ENCODE results near the gene EIF2B5.
"Not testable (repeated sequence)": the region's sequence is repeated elsewhere in the genome, so short reads cannot be mapped to it uniquely, and the experiment has no call there.

The EIF2B5 gene

DNA sequence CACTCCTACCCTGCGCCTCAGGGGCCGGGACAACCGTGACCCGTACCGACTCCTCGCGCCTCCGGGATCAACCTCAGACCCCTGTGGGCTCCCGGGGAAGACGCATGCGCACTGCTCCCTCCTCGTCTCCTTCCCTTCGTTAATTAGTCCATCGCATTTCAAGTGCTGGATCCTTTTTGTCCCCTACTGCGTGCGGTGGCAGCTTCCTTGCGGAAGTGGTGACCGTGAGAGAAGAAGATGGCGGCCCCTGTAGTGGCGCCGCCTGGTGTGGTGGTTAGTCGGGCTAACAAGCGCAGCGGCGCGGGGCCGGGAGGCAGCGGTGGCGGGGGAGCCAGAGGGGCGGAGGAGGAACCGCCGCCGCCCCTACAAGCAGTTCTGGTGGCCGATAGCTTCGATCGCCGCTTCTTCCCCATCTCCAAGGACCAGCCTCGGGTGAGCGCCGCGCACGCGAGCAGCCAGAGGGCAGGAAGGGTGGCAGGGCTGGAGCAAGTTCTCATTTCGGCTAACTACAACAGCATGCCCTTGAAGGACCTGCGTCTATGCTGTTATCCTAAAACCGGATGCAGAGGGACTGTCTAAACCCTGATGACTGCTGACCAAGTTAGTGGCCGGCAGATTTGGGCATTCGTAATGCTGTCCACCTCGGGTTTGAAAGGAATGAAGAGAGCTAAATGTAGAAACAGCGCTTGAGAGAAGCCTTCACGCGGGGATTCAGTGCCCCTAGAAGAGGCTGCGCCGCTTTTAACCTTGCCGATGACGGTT is at the start of gene EIF2B5:
Gene EIF2B5 (plus strand): TSS at position 210 of the 762 bp plus-strand sequence. CDS start 28 bp downstream, at position 238.
- peak; percentile 79 for DNase-seq

GRCh38 chr3:184085389-184085852 is 49.7 kb upstream of the EIF2B5 start:
- DNase-seq, result no peak

DNA sequence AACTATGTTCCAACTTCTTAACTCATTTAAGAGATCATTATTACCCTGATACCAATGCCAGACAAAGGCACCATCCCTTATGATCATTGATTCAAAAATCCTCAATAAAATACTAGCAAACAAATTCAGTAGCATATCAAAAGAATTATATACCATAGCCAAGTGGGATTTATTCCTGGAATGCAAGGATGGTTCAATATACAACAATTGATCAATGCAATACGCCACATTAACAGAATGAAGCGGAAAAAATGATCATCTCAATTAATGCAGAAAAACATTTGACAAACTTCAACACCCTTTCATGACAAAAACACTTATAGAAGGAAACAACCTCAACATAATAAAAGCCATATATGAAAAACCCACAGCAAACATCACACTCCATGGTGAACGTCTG is 43.0 kb upstream of the EIF2B5 start:
- no peak for DNase-seq

- DNase-seq, result no peak
These were observed 38.3 kb upstream of the EIF2B5 start, which contains the start of gene HTR3E for GRCh38 chr3:184096811-184097383. Gene HTR3E (plus strand): TSS chr3:184097064. CDS start chr3:184097530, 466 bp downstream.

DNA sequence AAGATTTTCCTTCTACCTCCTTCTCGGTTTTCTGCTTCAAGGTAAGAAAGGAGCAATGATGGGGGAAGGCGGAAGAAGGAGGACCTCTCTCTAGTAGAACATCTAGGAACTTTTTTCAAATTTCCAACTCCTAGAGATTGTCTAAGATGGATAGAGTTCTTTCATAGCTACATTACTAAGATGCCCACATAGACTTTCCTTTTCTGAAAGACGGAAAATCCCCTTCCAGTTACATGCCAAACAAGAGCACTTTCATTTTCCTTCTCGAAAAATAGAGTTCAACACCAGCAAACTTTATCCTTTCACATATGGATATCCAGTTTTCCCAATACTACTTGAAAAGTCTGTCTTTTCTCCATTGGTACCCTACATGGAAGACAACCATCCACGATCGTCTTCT is 37.6 kb upstream of the EIF2B5 start:
- DNase-seq, result no peak

- no peak for DNase-seq
These were observed 35.1 kb upstream of the EIF2B5 start for GRCh38 chr3:184099806-184100686.

DNA sequence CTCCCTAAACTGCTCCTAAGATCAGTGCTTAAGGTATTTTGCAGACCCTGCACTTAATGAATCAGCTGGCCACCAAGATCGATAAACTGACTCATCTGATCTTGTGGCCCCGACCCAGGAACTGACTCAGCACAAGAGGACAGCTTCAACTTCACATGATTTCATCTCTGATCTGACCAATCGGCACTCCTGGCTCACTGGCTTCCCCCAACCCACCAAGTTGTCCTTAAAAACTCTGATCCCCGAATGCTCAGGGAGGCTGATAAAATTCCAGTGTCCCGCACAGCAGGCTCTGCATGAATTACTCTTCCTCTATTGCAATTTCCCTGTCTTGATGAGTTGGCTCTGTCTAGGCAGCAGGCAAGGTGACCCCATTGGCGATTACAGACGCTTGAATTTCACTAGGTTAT is 24.8 kb upstream of the EIF2B5 start:
- no peak for DNase-seq

- DNase-seq, result no peak
These were observed 19.1 kb upstream of the EIF2B5 start for GRCh38 chr3:184116017-184116416.

DNA sequence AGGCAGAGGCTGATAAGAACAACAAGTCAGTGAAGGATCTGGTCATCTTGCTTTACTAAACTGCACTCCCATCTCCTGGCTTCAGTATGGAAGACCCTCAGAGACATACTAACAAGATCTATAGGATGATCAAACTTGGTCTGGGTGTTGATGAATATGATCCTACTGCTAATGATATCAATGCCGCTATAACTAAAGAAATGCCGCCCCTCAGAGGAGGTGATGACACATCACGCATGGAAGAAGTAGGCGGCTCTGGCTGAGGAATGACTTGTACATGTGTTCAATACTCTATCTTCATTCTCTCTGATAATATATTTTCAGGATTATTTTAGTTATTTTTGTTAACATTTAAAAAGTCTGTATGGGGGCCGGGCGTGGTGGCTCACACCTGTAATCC is 17.5 kb upstream of the EIF2B5 start:
- DNase-seq, result no peak

GRCh38 chr3:184121031-184121430 is 14.1 kb upstream of the EIF2B5 start:
- DNase-seq, result not testable (repeated sequence)

- DNase-seq, result no peak
These were observed 9.2 kb upstream of the EIF2B5 start for GRCh38 chr3:184126006-184126405.

DNA sequence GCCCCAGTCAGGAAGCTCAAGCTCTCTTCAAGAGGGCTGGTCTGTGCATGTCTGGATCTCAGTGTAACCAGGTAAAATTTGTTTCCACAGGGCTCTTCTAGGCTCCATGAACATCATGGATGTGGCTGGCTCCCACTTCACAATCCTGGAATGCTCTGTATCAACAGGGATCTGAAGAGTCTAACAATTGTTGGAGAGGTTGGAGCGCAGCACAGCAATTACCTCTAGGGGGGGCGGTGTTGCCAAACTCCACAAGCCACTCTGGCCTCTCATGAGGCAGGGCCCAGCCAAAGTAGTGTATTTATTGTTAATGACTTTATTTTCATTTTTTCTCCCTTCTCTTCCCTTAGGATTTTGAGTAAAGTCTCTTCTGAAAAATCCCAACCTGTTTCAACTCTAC is 6.1 kb upstream of the EIF2B5 start:
- no peak for DNase-seq

GRCh38 chr3:184132945-184133344 is 2.2 kb upstream of the EIF2B5 start:
- no peak for DNase-seq

DNA sequence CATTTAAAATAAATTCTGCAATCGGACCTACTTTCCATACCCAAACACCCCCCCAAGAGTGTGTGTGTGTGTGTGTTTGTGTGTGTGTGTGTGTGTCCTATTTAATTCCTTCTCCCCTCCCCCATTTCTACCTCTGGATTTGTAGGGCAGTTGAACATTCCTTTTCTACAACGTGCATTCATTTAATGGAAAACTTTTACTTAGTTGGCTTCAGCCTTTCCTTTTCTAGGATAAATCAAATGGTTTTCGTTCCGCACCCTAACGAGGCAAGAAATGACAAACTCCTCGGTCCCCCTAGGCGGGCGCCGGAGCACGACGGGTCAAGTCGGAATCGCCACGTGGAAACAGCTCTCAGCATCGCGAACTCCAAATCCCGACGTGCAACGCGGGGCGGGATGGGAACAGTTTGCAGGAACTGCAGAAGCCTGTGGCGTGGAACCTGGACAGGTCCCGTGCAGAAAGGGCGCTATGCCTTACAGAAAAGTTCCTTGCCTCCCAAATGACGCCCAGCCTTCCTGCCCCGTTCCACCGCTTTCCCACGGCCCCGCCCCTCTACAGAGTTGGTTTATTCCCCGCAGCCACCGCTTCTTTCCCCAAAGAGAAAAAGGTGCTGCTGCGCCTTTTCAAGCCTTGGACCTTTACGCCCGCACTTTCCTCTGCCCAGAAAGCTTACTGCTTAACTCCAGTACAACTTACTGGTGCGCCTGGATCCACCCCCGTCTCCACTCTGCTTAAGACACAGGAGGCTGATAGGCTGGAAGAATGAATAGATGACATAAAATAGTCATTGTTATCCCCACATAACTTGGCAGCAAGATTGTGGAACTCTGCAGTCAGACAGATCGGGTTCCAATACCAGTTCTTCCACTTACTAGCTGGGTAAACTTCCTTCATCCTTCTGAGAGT is 1.1 kb upstream of the EIF2B5 start:
- peak; percentile 36 for DNase-seq

GRCh38 chr3:184134746-184135148 is 411 bp upstream of the EIF2B5 start:
- no peak for DNase-seq

- no peak for DNase-seq
These were observed 728 bp downstream of the EIF2B5 start for GRCh38 chr3:184135911-184136260.

DNA sequence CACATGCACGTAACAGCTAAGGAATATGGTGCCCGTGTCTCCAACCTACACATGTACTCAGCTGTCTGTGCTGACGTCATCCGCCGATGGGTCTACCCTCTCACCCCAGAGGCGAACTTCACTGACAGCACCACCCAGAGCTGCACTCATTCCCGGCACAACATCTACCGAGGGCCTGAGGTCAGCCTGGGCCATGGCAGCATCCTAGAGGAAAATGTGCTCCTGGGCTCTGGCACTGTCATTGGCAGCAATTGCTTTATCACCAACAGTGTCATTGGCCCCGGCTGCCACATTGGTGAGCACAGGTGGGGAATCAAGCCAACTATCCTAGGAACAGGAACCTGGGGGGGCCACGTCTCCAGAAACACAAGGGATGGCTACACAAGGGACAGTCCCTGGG is 5.3 kb downstream of the EIF2B5 start:
- no peak for DNase-seq

- DNase-seq, result no peak
These were observed 7.0 kb downstream of the EIF2B5 start for GRCh38 chr3:184142199-184142598.

DNA sequence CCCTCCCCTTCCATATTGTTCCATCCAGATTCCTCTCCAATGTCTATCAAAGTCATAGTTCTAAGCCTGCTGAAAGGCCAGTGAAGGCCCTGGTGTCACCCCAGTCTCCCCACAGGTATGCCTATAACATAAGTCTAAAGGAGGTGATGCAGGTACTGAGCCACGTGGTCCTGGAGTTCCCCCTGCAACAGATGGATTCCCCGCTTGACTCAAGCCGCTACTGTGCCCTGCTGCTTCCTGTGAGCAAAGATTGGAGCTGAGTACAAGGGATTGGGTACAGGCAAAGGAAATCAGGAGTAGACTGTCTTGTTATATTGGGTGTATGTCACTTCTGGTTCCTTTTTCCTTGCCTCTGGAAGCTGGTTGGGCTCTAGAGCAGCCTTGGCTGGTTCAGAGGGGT is 8.2 kb downstream of the EIF2B5 start:
- DNase-seq, result no peak

DNA sequence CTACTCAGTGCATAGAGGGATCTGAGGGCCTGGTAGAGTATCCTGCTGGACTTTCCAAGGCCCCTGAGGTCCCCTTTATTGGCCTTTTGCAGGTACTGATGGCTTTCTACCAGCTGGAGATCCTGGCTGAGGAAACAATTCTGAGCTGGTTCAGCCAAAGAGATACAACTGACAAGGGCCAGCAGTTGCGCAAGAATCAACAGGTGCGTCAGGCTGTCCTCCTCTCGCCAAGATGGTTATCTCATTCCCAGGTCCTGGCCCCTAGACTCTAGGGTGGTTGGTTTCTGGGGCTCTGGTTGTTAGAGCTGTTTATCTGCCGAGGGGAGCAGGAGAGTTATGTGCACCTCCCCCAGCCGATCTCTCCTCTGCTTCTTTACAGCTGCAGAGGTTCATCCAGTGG is 9.3 kb downstream of the EIF2B5 start:
- DNase-seq, result no peak

DNA sequence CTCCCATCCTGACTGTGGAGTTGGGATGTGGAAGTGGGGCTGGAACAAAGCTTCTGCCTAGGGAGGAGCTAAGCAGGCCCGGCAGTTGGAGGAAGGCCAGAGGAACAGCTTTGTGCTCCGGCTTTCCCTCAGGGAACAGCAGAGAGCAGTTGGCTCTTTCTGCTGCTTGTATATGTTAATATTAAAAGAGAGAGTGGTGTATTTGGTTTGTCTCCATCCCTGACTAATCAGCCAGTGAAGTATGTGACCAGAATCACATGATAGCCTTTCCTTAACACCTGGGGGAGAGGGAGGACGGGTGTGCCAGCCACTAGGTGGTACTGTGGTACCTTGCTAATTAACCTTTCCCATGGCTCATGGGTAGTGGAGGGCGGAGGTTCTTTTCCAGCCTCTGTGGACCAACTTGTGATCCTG is 10.0 kb downstream of the EIF2B5 start:
- DNase-seq, result peak; percentile 33

GRCh38 chr3:184145751-184146270 is 10.7 kb downstream of the EIF2B5 start:
- no peak for DNase-seq

All from activated CD4-positive, alpha-beta T cell treated with anti-CD3 and anti-CD28 coated beads, Interleukin-2, amount 50 U/mL, for 1 hour (primary cell).